BJ (cell line): ENCODE results near the gene ATXN1. TPM values are rescaled to one million over a fixed set of nuclear protein-coding genes. Genes with fewer than 3 reads are reported as not detected.

Experiments
- CTCF ChIA-PET: fragments of 350-600 bp; formaldehyde crosslinking; extraction: SDS; loops from one replicate; lab custom pipeline; 2021; ENCODE audit warnings: antibody characterized with exemption, inconsistent platforms; lab: Yijun Ruan, JAX
- POLR2A ChIA-PET: fragments of 300-600 bp; sonication (Branson Sonifier 250); formaldehyde crosslinking; extraction: SDS; loops from one replicate; lab custom pipeline; 2021; ENCODE audit warnings: antibody characterized with exemption; lab: Charles Lee
- DNase-seq: peaks from one replicate; pipeline ENCODE4 v3.0.0-alpha.2; 2011; ENCODE audit warnings: low read depth
- H3K27me3 ChIP-seq: 2 replicates; pipeline ENCODE4 v1.6.0; 2011; ENCODE audit warnings: low read length; ENCODE audit not compliant: control insufficient read depth, insufficient read depth
- H3K36me3 ChIP-seq: 2 replicates; pipeline ENCODE4 v1.5.1; 2011; ENCODE audit warnings: low read length; ENCODE audit not compliant: control insufficient read depth, insufficient read depth
- H3K4me3 ChIP-seq: 2 replicates; pipeline ENCODE4 v1.5.1; 2011; ENCODE audit warnings: low read depth, mild to moderate bottlenecking, control low read depth, low read length
- polyA plus RNA-seq: library from polyadenylated mRNA; depleted of rRNA; stranded (reverse); fragments of >200 nt; gene quantifications from 2 replicates; pipeline ENCODE4 v1.2.3, GENCODE V29; 2011
- TF ChIP-seq, protein P1 (sequence below): IDR thresholded peaks from 2 replicates; pipeline ENCODE4 v1.5.1; 2011; ENCODE audit warnings: low read depth, mild to moderate bottlenecking, control low read depth, inconsistent platforms, low read length, moderate library complexity; ENCODE audit not compliant: insufficient read depth

The ATXN1 gene
- polyA plus RNA-seq, 1 experiment, result 60.2 TPM

GRCh38 chr6:16490616-16491015, 270.6 kb downstream of the ATXN1 start:
- TF ChIP-seq, protein P1, sequence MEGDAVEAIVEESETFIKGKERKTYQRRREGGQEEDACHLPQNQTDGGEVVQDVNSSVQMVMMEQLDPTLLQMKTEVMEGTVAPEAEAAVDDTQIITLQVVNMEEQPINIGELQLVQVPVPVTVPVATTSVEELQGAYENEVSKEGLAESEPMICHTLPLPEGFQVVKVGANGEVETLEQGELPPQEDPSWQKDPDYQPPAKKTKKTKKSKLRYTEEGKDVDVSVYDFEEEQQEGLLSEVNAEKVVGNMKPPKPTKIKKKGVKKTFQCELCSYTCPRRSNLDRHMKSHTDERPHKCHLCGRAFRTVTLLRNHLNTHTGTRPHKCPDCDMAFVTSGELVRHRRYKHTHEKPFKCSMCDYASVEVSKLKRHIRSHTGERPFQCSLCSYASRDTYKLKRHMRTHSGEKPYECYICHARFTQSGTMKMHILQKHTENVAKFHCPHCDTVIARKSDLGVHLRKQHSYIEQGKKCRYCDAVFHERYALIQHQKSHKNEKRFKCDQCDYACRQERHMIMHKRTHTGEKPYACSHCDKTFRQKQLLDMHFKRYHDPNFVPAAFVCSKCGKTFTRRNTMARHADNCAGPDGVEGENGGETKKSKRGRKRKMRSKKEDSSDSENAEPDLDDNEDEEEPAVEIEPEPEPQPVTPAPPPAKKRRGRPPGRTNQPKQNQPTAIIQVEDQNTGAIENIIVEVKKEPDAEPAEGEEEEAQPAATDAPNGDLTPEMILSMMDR, result no peak
- no peaks in the 10 kb centered on the region for H3K27me3 ChIP-seq
- no peak for DNase-seq
- ChIA-PET POLR2A (no interaction called here), CTCF (no interaction called here)
- H3K36me3 ChIP-seq, result peaks cover 2% of the 10 kb centered on the region; the same call in 1 of the 2 replicates
- no peak overlapping the region for H3K4me3 ChIP-seq

GRCh38 chr6:16488813-16489212, 272.4 kb downstream of the ATXN1 start:
- no peak overlapping the region for H3K4me3 ChIP-seq
- no peaks in the 10 kb centered on the region for H3K36me3 ChIP-seq
- ChIA-PET CTCF (interaction anchor here (1.7 kb wide), 1 partner anchor 22 kb away, joined by 5 read pairs; no protein-coding TSS in a partner anchor), POLR2A (no interaction called here)
- no peaks in the 10 kb centered on the region for H3K27me3 ChIP-seq
- no peak for DNase-seq
- TF ChIP-seq, protein P1, result no peak

GRCh38 chr6:16487996-16488674, 273.1 kb downstream of the ATXN1 start:
- H3K27me3 ChIP-seq, result no peaks in the 10 kb centered on the region
- no peaks in the 10 kb centered on the region for H3K36me3 ChIP-seq
- TF ChIP-seq, protein P1, result no peak
- ChIA-PET POLR2A (no interaction called here), CTCF (interaction anchor here (0.6 to 1.7 kb wide), 3 partner anchors 14 to 1366 kb away, joined by 3 to 5 read pairs (median 3); no protein-coding TSS in a partner anchor)
- DNase-seq, result no peak
- no peak overlapping the region for H3K4me3 ChIP-seq

DNA sequence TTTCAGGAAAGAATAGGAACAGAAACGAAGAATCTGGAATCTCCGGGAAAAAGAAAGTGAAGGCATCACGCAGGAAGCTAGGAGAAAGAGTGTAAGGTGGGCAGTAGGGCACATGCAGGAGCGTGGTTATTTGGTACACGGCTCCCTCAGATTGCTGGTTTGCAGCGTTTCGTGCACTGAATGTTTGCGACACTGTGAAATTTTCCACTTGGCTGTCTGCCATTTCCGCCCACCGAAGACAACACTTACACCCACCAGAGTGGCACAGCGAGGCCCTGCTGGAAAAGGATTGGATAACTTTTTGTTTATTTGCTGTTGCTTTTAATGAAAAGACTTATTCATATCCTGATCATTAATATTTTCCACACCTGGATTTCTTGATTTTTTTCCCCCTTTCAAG, 274.6 kb downstream of the ATXN1 start:
- DNase-seq, result no peak
- ChIA-PET POLR2A (no interaction called here), CTCF (no interaction called here)
- no peaks in the 10 kb centered on the region for H3K36me3 ChIP-seq
- no peak overlapping the region for H3K4me3 ChIP-seq
- TF ChIP-seq, protein P1, result no peak
- H3K27me3 ChIP-seq, result no peaks in the 10 kb centered on the region

DNA sequence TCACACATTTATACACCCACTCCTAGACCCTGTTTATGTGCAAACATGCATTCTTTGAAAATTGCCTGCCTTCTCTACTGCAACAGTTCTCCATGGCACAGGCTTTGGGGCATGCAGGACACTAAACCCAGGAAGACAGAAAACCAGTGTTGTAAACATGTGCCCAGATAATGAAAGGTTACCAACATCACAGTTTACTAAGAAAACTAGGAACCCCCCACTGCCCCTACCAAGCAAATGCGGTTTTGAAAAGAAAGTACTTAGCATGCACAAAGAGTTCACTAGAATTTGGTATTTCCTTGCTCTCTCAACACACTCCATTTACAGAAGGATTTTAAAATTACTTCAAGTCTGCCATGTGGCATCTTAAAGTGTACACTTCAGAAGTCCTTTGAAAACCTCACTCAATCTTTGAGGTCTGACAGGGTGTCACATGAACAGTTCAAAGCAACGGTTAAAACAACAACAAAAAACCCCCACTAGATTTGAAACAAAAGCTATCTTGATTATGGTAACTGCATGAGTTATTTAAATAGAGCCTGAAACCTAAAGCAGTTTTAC, 277.9 kb downstream of the ATXN1 start:
- DNase-seq, result no peak
- no peaks in the 10 kb centered on the region for H3K27me3 ChIP-seq
- TF ChIP-seq, protein P1, result no peak
- no peaks in the 10 kb centered on the region for H3K36me3 ChIP-seq
- ChIA-PET POLR2A (no interaction called here), CTCF (no interaction called here)
- no peak overlapping the region for H3K4me3 ChIP-seq
